ENCODE measurements around the gene GRAMD1B.

- TF ChIP-seq, protein P1, sequence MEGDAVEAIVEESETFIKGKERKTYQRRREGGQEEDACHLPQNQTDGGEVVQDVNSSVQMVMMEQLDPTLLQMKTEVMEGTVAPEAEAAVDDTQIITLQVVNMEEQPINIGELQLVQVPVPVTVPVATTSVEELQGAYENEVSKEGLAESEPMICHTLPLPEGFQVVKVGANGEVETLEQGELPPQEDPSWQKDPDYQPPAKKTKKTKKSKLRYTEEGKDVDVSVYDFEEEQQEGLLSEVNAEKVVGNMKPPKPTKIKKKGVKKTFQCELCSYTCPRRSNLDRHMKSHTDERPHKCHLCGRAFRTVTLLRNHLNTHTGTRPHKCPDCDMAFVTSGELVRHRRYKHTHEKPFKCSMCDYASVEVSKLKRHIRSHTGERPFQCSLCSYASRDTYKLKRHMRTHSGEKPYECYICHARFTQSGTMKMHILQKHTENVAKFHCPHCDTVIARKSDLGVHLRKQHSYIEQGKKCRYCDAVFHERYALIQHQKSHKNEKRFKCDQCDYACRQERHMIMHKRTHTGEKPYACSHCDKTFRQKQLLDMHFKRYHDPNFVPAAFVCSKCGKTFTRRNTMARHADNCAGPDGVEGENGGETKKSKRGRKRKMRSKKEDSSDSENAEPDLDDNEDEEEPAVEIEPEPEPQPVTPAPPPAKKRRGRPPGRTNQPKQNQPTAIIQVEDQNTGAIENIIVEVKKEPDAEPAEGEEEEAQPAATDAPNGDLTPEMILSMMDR (IDR thresholded peaks at IDR 0.05) = no peak
- TF ChIP-seq EZH2 (IDR thresholded peaks at IDR 0.05; ENCODE audit: borderline replicate concordance, insufficient read depth, low read depth, low read length, poor library complexity, severe bottlenecking) = no peak
Measured at GRCh38 chr11:123413636-123414035, 16.4 kb upstream of the GRAMD1B start.
